Activated B cell treated with CpG ODN at 0.5 μM for 24 hours (primary cell): Measurements from ENCODE around the gene PTPRH. TPM values are rescaled to one million over a fixed set of nuclear protein-coding genes. Genes with fewer than 3 reads are reported as not detected.

Source experiments
- ATAC-seq: fragments of 200-7000 bp; cut with Tn5 transposase; one replicate; pipeline ENCODE4 v1.10.0; 2021; ENCODE audit warnings: low read depth, mild to moderate bottlenecking, moderate library complexity
- CTCF ChIA-PET: fragments of 350-600 bp; sonication (Branson Sonifier 250); formaldehyde crosslinking; loops from one replicate; lab custom pipeline; 2021; ENCODE audit warnings: antibody characterized with exemption; lab: Charles Lee
- POLR2A ChIA-PET: fragments of 350-600 bp; sonication (Branson Sonifier 250); formaldehyde crosslinking; loops from one replicate; lab custom pipeline; 2021; ENCODE audit warnings: antibody characterized with exemption; lab: Charles Lee
- DNase-seq: peaks from one replicate; pipeline ENCODE4 v3.0.0; 2022
- H3K27ac Mint-ChIP-seq: one replicate; pipeline ENCODE4 v1.8.0; 2020; ENCODE audit warnings: mixed read lengths
- H3K27me3 Mint-ChIP-seq: one replicate; pipeline ENCODE4 v1.8.0; 2021; ENCODE audit warnings: mixed read lengths
- H3K36me3 Mint-ChIP-seq: one replicate; pipeline ENCODE4 v1.8.0; 2021; ENCODE audit warnings: low read depth, mixed read lengths
- H3K4me1 Mint-ChIP-seq: one replicate; pipeline ENCODE4 v1.8.0; 2021; ENCODE audit warnings: mixed read lengths
- H3K4me3 Mint-ChIP-seq: one replicate; pipeline ENCODE4 v1.8.0; 2020; ENCODE audit warnings: mild to moderate bottlenecking, mixed read lengths
- H3K9me3 Mint-ChIP-seq: one replicate; pipeline ENCODE4 v1.8.0; 2020; ENCODE audit warnings: mixed read lengths
- intact Hi-C: fragments of 100-400 bp; cut with micrococcal nuclease; formaldehyde crosslinking; loops from one replicate; pipeline ENCODE4 v1.15.1; 2024
- total RNA-seq: library from RNA; stranded (reverse); gene quantifications from 2 replicates; pipeline ENCODE4 v1.2.3, GENCODE V29; 2022
- TF ChIP-seq, protein P1 (sequence below): fragments of 200-600 bp; IDR thresholded peaks from one replicate; pipeline ENCODE4 v1.8.0; 2022; ENCODE audit warnings: antibody characterized with exemption, mild to moderate bottlenecking

PTPRH gene
- total RNA-seq, 1 donor from 2014 or later, result not detected

- Mint-ChIP-seq H3K4me1 (peaks cover 5% of the 10 kb centered on the region), H3K27me3 (peaks cover 36% of the 10 kb centered on the region), H3K36me3 (no peaks in the 10 kb centered on the region), H3K9me3 (no peaks in the 10 kb centered on the region), H3K27ac (no peak overlapping the region), H3K4me3 (no peak overlapping the region)
- DNase-seq, result no peak
- TF ChIP-seq, protein P1, sequence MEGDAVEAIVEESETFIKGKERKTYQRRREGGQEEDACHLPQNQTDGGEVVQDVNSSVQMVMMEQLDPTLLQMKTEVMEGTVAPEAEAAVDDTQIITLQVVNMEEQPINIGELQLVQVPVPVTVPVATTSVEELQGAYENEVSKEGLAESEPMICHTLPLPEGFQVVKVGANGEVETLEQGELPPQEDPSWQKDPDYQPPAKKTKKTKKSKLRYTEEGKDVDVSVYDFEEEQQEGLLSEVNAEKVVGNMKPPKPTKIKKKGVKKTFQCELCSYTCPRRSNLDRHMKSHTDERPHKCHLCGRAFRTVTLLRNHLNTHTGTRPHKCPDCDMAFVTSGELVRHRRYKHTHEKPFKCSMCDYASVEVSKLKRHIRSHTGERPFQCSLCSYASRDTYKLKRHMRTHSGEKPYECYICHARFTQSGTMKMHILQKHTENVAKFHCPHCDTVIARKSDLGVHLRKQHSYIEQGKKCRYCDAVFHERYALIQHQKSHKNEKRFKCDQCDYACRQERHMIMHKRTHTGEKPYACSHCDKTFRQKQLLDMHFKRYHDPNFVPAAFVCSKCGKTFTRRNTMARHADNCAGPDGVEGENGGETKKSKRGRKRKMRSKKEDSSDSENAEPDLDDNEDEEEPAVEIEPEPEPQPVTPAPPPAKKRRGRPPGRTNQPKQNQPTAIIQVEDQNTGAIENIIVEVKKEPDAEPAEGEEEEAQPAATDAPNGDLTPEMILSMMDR, result no peak
- ChIA-PET CTCF (no interaction called here), POLR2A (no interaction called here)
- no peak for ATAC-seq
- intact Hi-C loops, result no loop called here
These were observed 77.9 kb downstream of the PTPRH start for GRCh38 chr19:55131421-55131820.

Other genes with a start within 250 kb of the PTPRH start
- gene NLRP2, start 243.1 kb downstream of the PTPRH start, total RNA-seq, result 28.9 and 31.7 TPM in 2 replicates
- not detected in 2 replicates for gene GP6, start 171.2 kb downstream of the PTPRH start, total RNA-seq
- gene RDH13, start 146.4 kb downstream of the PTPRH start, total RNA-seq, result 10.3 and 12.4 TPM in 2 replicates
- gene EPS8L1, start 133.6 kb downstream of the PTPRH start, total RNA-seq, result 0.38 and 1.0 TPM in 2 replicates
- 115 and 139 TPM in 2 replicates for gene PPP1R12C, start 91.9 kb downstream of the PTPRH start, total RNA-seq
- not detected in 2 replicates for gene TNNT1, start 60.3 kb downstream of the PTPRH start, total RNA-seq
- not detected in 2 replicates for gene TNNI3, start 51.8 kb downstream of the PTPRH start, total RNA-seq
- gene DNAAF3, start 42.9 kb downstream of the PTPRH start, total RNA-seq, result not detected in 2 replicates
- gene SYT5, start 29.2 kb downstream of the PTPRH start, total RNA-seq, result not detected in 2 replicates
- gene TMEM86B, start 19.3 kb upstream of the PTPRH start, total RNA-seq, result 12.6 and 14.8 TPM in 2 replicates
- 203 and 220 TPM in 2 replicates for gene PPP6R1, start 49.5 kb upstream of the PTPRH start, total RNA-seq
- 32.2 and 32.9 TPM in 2 replicates for gene HSPBP1, start 70.6 kb upstream of the PTPRH start, total RNA-seq
- gene BRSK1, start 74.5 kb upstream of the PTPRH start, total RNA-seq, result 1.3 and 2.7 TPM in 2 replicates
- not detected in 2 replicates for gene TMEM150B, start 115.8 kb upstream of the PTPRH start, total RNA-seq
- gene KMT5C, start 130.4 kb upstream of the PTPRH start, total RNA-seq, result 7.2 and 8.1 TPM in 2 replicates
- gene COX6B2, start 145.2 kb upstream of the PTPRH start, total RNA-seq, result not detected in 2 replicates
- not detected in 2 replicates for gene GARIN5B, start 153.8 kb upstream of the PTPRH start, total RNA-seq
- gene IL11, start 161.0 kb upstream of the PTPRH start, total RNA-seq, result not detected in 2 replicates
- not detected in 2 replicates for gene TMEM190, start 167.3 kb upstream of the PTPRH start, total RNA-seq
- gene TMEM238, start 174.8 kb upstream of the PTPRH start, total RNA-seq, result 3.8 and 4.9 TPM in 2 replicates
- gene RPL28, start 176.4 kb upstream of the PTPRH start, total RNA-seq, result 3,790 and 4,042 TPM in 2 replicates
- 29.6 and 34.6 TPM in 2 replicates for gene UBE2S, start 198.3 kb upstream of the PTPRH start, total RNA-seq
- not detected in 2 replicates for gene SHISA7, start 233.8 kb upstream of the PTPRH start, total RNA-seq